HEK293 (cell line): ENCODE results near the gene DHRS2.

Experiments used
- CTCF ChIA-PET: fragments of 350-600 bp; formaldehyde crosslinking; extraction: SDS; loops from one replicate; lab custom pipeline; 2021; ENCODE audit warnings: antibody characterized with exemption; lab: Yijun Ruan, JAX
- POLR2A ChIA-PET: fragments of 300-600 bp; formaldehyde crosslinking; extraction: SDS; loops from one replicate; lab custom pipeline; 2020; ENCODE audit warnings: antibody characterized with exemption, inconsistent platforms; lab: Yijun Ruan, JAX
- H3K27ac ChIP-seq: fragments of 200-500 bp; sonication (Bioruptor generic); 2 replicates; pipeline ENCODE4 v1.5.1; 2014; ENCODE audit warnings: low read depth, low read length, control low read depth, inconsistent platforms; ENCODE audit errors: extremely low read depth
- H3K36me3 ChIP-seq, 2 experiments: fragments of 200-500 bp in 1 of 2; sonication (Bioruptor generic) in 1 of 2; 1 replicate in 1 of 2; 2 replicates in 1 of 2; pipeline ENCODE4 v1.5.1; 2014 to 2017; ENCODE audit warnings: inconsistent platforms in 2 of 2, low read length in 2 of 2; ENCODE audit not compliant: control insufficient read depth in 2 of 2, insufficient read depth in 1 of 2
- H3K4me1 ChIP-seq: fragments of 200-500 bp; sonication (Bioruptor generic); 2 replicates; pipeline ENCODE4 v1.5.1; 2014; ENCODE audit warnings: mild to moderate bottlenecking, low read length, inconsistent platforms; ENCODE audit not compliant: control insufficient read depth, insufficient read depth
- H3K4me3 ChIP-seq: 2 replicates; pipeline ENCODE4 v1.5.1; 2011; ENCODE audit warnings: low read depth, mild to moderate bottlenecking, control low read depth, low read length, moderate library complexity
- H3K9me3 ChIP-seq: fragments of 200-500 bp; sonication (Bioruptor generic); 2 replicates; pipeline ENCODE4 v1.5.1; 2014; ENCODE audit warnings: low read depth, low read length, inconsistent platforms; ENCODE audit not compliant: control insufficient read depth, insufficient read depth
- FEZF1 ChIP-seq: fragments of 450-650 bp; formaldehyde crosslinking; IDR thresholded peaks from 2 replicates; pipeline ENCODE4 v1.5.1; 2016; ENCODE audit warnings: missing biosample characterization, missing genetic modification characterization
- GLI2 ChIP-seq: fragments of 450-650 bp; formaldehyde crosslinking; IDR thresholded peaks from 2 replicates; pipeline ENCODE4; 2017; ENCODE audit warnings: missing biosample characterization, missing genetic modification characterization, low read depth, borderline replicate concordance
- HOXC10 ChIP-seq: sonication (generic); formaldehyde crosslinking; IDR thresholded peaks from 2 replicates; pipeline ENCODE4 v1.8.1; 2023; ENCODE audit warnings: mild to moderate bottlenecking, missing genetic modification reagents
- KLF16 ChIP-seq: fragments of 450-650 bp; formaldehyde crosslinking; IDR thresholded peaks from 2 replicates; pipeline ENCODE4 v1.5.1; 2017; ENCODE audit warnings: missing biosample characterization, missing genetic modification characterization
- KLF9 ChIP-seq: fragments of 450-650 bp; formaldehyde crosslinking; IDR thresholded peaks from 2 replicates; pipeline ENCODE4 v1.5.1; 2016; ENCODE audit warnings: missing biosample characterization, missing genetic modification characterization, low read depth
- MEIS1 ChIP-seq: sonication (generic); formaldehyde crosslinking; IDR thresholded peaks from 2 replicates; pipeline ENCODE4 v1.8.1; 2022; ENCODE audit warnings: missing genetic modification reagents, mild to moderate bottlenecking, borderline replicate concordance
- MZF1 ChIP-seq: fragments of 450-650 bp; formaldehyde crosslinking; IDR thresholded peaks from 2 replicates; pipeline ENCODE4 v1.5.1; 2017; ENCODE audit warnings: missing biosample characterization, missing genetic modification characterization, borderline replicate concordance
- OVOL3 ChIP-seq: fragments of 450-650 bp; formaldehyde crosslinking; IDR thresholded peaks from 2 replicates; pipeline ENCODE4 v1.5.1; 2016; ENCODE audit warnings: missing biosample characterization, missing genetic modification characterization
- PRDM6 ChIP-seq: fragments of 450-650 bp; formaldehyde crosslinking; IDR thresholded peaks from 2 replicates; pipeline ENCODE4 v1.5.1; 2017; ENCODE audit warnings: missing biosample characterization, missing genetic modification characterization
- SP3 ChIP-seq: fragments of 450-650 bp; formaldehyde crosslinking; IDR thresholded peaks from 2 replicates; pipeline ENCODE4 v1.5.1; 2016; ENCODE audit warnings: missing biosample characterization, missing genetic modification characterization
- ZBTB10 ChIP-seq: fragments of 450-650 bp; formaldehyde crosslinking; IDR thresholded peaks from 2 replicates; pipeline ENCODE4 v1.5.1; 2016; ENCODE audit warnings: missing biosample characterization, missing genetic modification characterization
- ZBTB44 ChIP-seq: fragments of 450-650 bp; IDR thresholded peaks from 2 replicates; pipeline ENCODE4 v1.5.1; 2018; ENCODE audit warnings: missing biosample characterization, mild to moderate bottlenecking, missing genetic modification characterization
- ZFP69B ChIP-seq: fragments of 450-650 bp; formaldehyde crosslinking; IDR thresholded peaks from 2 replicates; pipeline ENCODE4 v1.5.1; 2016; ENCODE audit warnings: missing biosample characterization, missing genetic modification characterization
- ZNF10 ChIP-seq: fragments of 450-650 bp; formaldehyde crosslinking; IDR thresholded peaks from 2 replicates; pipeline ENCODE4 v1.5.1; 2017; ENCODE audit warnings: missing biosample characterization, missing genetic modification characterization
- ZNF133 ChIP-seq: fragments of 450-650 bp; formaldehyde crosslinking; IDR thresholded peaks from 2 replicates; pipeline ENCODE4 v1.5.1; 2016; ENCODE audit warnings: missing biosample characterization, missing genetic modification characterization
- ZNF175 ChIP-seq: fragments of 450-650 bp; formaldehyde crosslinking; IDR thresholded peaks from 2 replicates; pipeline ENCODE4 v1.5.1; 2016; ENCODE audit warnings: missing biosample characterization, missing genetic modification characterization
- ZNF214 ChIP-seq: fragments of 450-650 bp; formaldehyde crosslinking; IDR thresholded peaks from 2 replicates; pipeline ENCODE4 v1.5.1; 2017; ENCODE audit warnings: missing biosample characterization, mild to moderate bottlenecking, missing genetic modification characterization, borderline replicate concordance
- ZNF266 ChIP-seq: fragments of 450-650 bp; formaldehyde crosslinking; IDR thresholded peaks from 2 replicates; pipeline ENCODE4 v1.5.1; 2016; ENCODE audit warnings: missing biosample characterization, missing genetic modification characterization, low read depth
- ZNF391 ChIP-seq: fragments of 450-650 bp; formaldehyde crosslinking; IDR thresholded peaks from 2 replicates; pipeline ENCODE4 v1.5.1; 2016; ENCODE audit warnings: low read depth, missing biosample characterization, missing genetic modification characterization, borderline replicate concordance
- ZNF416 ChIP-seq: fragments of 450-650 bp; formaldehyde crosslinking; IDR thresholded peaks from 2 replicates; pipeline ENCODE4 v1.5.1; 2016; ENCODE audit warnings: missing biosample characterization, missing genetic modification characterization
- ZNF48 ChIP-seq: fragments of 450-650 bp; formaldehyde crosslinking; IDR thresholded peaks from 2 replicates; pipeline ENCODE4 v1.5.1; 2016; ENCODE audit warnings: missing biosample characterization, missing genetic modification characterization
- ZNF560 ChIP-seq: fragments of 450-650 bp; formaldehyde crosslinking; IDR thresholded peaks from 2 replicates; pipeline ENCODE4 v1.5.1; 2017; ENCODE audit warnings: missing biosample characterization, missing genetic modification characterization, borderline replicate concordance
- ZNF623 ChIP-seq: fragments of 450-650 bp; formaldehyde crosslinking; IDR thresholded peaks from 2 replicates; pipeline ENCODE4 v1.5.1; 2016; ENCODE audit warnings: missing biosample characterization, missing genetic modification characterization
- ZNF639 ChIP-seq: fragments of 450-650 bp; formaldehyde crosslinking; IDR thresholded peaks from 2 replicates; pipeline ENCODE4 v1.5.1; 2016; ENCODE audit warnings: missing biosample characterization, missing genetic modification characterization
- ZNF660 ChIP-seq: fragments of 450-650 bp; IDR thresholded peaks from 2 replicates; pipeline ENCODE4 v1.5.1; 2018; ENCODE audit warnings: missing biosample characterization, mild to moderate bottlenecking, missing genetic modification characterization
- ZNF670 ChIP-seq: fragments of 450-650 bp; formaldehyde crosslinking; IDR thresholded peaks from 2 replicates; pipeline ENCODE4 v1.5.1; 2016; ENCODE audit warnings: missing biosample characterization, missing genetic modification characterization, low read depth
- ZNF704 ChIP-seq: fragments of 450-650 bp; formaldehyde crosslinking; IDR thresholded peaks from 2 replicates; pipeline ENCODE4 v1.5.1; 2016; ENCODE audit warnings: missing biosample characterization, missing genetic modification characterization
- ZNF792 ChIP-seq: fragments of 450-650 bp; formaldehyde crosslinking; IDR thresholded peaks from 2 replicates; pipeline ENCODE4 v1.5.1; 2016; ENCODE audit warnings: missing biosample characterization, missing genetic modification characterization
- ZNF830 ChIP-seq: fragments of 450-650 bp; IDR thresholded peaks from 2 replicates; pipeline ENCODE4 v1.5.0; 2018; ENCODE audit warnings: missing biosample characterization, missing genetic modification characterization, low read depth, mild to moderate bottlenecking, moderate library complexity

The DHRS2 gene

GRCh38 chr14:23630687-23631086 is 5.5 kb upstream of the DHRS2 start:
- Histone ChIP-seq H3K27ac (no peak overlapping the region), H3K36me3 (no peaks in the 10 kb centered on the region)
- no peak for TF ChIP-seq KLF16 (tag by site-specific recombination)
- no peak for TF ChIP-seq ZNF639
- TF ChIP-seq ZBTB44, result no peak
- no peak for TF ChIP-seq ZNF560 (tag by site-specific recombination)
- TF ChIP-seq ZNF830 (tag by site-specific recombination), result no peak
- TF ChIP-seq FEZF1 (tag by site-specific recombination), result no peak
- TF ChIP-seq MZF1 (tag by site-specific recombination), result no peak
- no peak for TF ChIP-seq ZNF214 (tag by site-specific recombination)
- TF ChIP-seq ZNF10 (tag by site-specific recombination), result no peak
- no peak for TF ChIP-seq GLI2 (tag by site-specific recombination)
- no peak for TF ChIP-seq ZNF175
- no peak for TF ChIP-seq ZFP69B (tag by site-specific recombination)
- no peak for TF ChIP-seq ZNF670 (tag by site-specific recombination)
- no peak for TF ChIP-seq ZNF391 (tag by site-specific recombination)
- TF ChIP-seq ZNF266 (tag by site-specific recombination), result no peak
- TF ChIP-seq PRDM6 (tag by site-specific recombination), result no peak
- no peak for TF ChIP-seq ZNF660 (tag by site-specific recombination)
- TF ChIP-seq, all 188 proteins: peak for 0
- H3K9me3 ChIP-seq, result no peaks in the 10 kb centered on the region
- POLR2A ChIA-PET, result interaction anchor here (1.6 kb wide), 2 partner anchors 10 to 42 kb away, joined by 4 to 5 read pairs; no protein-coding TSS in a partner anchor
- no peaks in the 10 kb centered on the region for H3K4me1 ChIP-seq
- H3K4me3 ChIP-seq, result no peak overlapping the region
- CTCF ChIA-PET, result interaction anchor here (0.6 to 5.5 kb wide), 19 partner anchors 10 to 303 kb away, joined by 3 to 93 read pairs (median 7); no protein-coding TSS in a partner anchor

- Histone ChIP-seq H3K4me1 (no peaks in the 10 kb centered on the region), H3K9me3 (no peaks in the 10 kb centered on the region), H3K27ac (no peak overlapping the region), H3K36me3 (no peaks in the 10 kb centered on the region), H3K4me3 (no peak overlapping the region)
- POLR2A ChIA-PET, result interaction anchor here (1.6 kb wide), 2 partner anchors 9 to 42 kb away, joined by 4 to 5 read pairs; no protein-coding TSS in a partner anchor
- CTCF ChIA-PET, result interaction anchor here (0.6 to 5.5 kb wide), 48 partner anchors 10 to 1892 kb away, joined by 3 to 93 read pairs (median 5); partner anchors contain the start of genes AP1G2 and PABPN1
- TF ChIP-seq KLF9, result no peak
- TF ChIP-seq ZBTB10 (tag by site-specific recombination), result no peak
- TF ChIP-seq ZNF48 (tag by site-specific recombination), result no peak
- TF ChIP-seq OVOL3 (tag by site-specific recombination), result no peak
- TF ChIP-seq ZNF133 (tag by site-specific recombination), result no peak
- TF ChIP-seq ZNF704, result no peak
- TF ChIP-seq ZNF416, result no peak
- TF ChIP-seq HOXC10 (CRISPR knock-in tag), result no peak
- no peak for TF ChIP-seq ZNF792
- no peak for TF ChIP-seq ZNF660 (tag by site-specific recombination)
- no peak for TF ChIP-seq ZNF623 (tag by site-specific recombination)
- TF ChIP-seq MEIS1 (CRISPR knock-in tag), result no peak
- TF ChIP-seq SP3 (tag by site-specific recombination), result no peak
These were observed 4.9 kb upstream of the DHRS2 start for GRCh38 chr14:23631234-23631633.
